ENCODE data around the gene SYTL3.

SYTL3 gene

GRCh38 chr6:158708239-158708638 is 58.4 kb downstream of the SYTL3 start:
- no peaks in the 10 kb centered on the region for H3K36me3 ChIP-seq (ENCODE audit: control insufficient read depth, low read depth, low read length)
- H3K27me3 ChIP-seq (ENCODE audit: control insufficient read depth, insufficient read depth, low read length): peaks cover 4% of the 10 kb centered on the region
- no peak overlapping the region for H3K9ac ChIP-seq (ENCODE audit: low read length)
- no peaks in the 10 kb centered on the region for H3K9me3 ChIP-seq (ENCODE audit: control insufficient read depth, low read depth, low read length)
- H3K4me1 ChIP-seq (ENCODE audit: control insufficient read depth, low read depth, low read length): peaks cover 3% of the 10 kb centered on the region
- H3K4me3 ChIP-seq (ENCODE audit: low read length): no peak overlapping the region
- no peak overlapping the region for H3K27ac ChIP-seq (ENCODE audit: low read length)

- H3K4me3 ChIP-seq (ENCODE audit: low read length): no peak overlapping the region
- no peak overlapping the region for H3K27ac ChIP-seq (ENCODE audit: low read length)
- no peaks in the 10 kb centered on the region for H3K36me3 ChIP-seq (ENCODE audit: control insufficient read depth, low read depth, low read length)
- no peaks in the 10 kb centered on the region for H3K27me3 ChIP-seq (ENCODE audit: control insufficient read depth, insufficient read depth, low read length)
- no peaks in the 10 kb centered on the region for H3K4me1 ChIP-seq (ENCODE audit: control insufficient read depth, low read depth, low read length)
- no peaks in the 10 kb centered on the region for H3K9me3 ChIP-seq (ENCODE audit: control insufficient read depth, low read depth, low read length)
- no peak overlapping the region for H3K9ac ChIP-seq (ENCODE audit: low read length)
Measured at GRCh38 chr6:158709809-158710208, 60.0 kb downstream of the SYTL3 start.

GRCh38 chr6:158711264-158711663 is 61.4 kb downstream of the SYTL3 start:
- H3K9me3 ChIP-seq (ENCODE audit: control insufficient read depth, low read depth, low read length): no peaks in the 10 kb centered on the region
- H3K27me3 ChIP-seq (ENCODE audit: control insufficient read depth, insufficient read depth, low read length): no peaks in the 10 kb centered on the region
- no peak overlapping the region for H3K4me3 ChIP-seq (ENCODE audit: low read length)
- no peak overlapping the region for H3K9ac ChIP-seq (ENCODE audit: low read length)
- no peaks in the 10 kb centered on the region for H3K4me1 ChIP-seq (ENCODE audit: control insufficient read depth, low read depth, low read length)
- no peak overlapping the region for H3K27ac ChIP-seq (ENCODE audit: low read length)
- H3K36me3 ChIP-seq (ENCODE audit: control insufficient read depth, low read depth, low read length): no peaks in the 10 kb centered on the region

- Histone ChIP-seq H3K9ac (ENCODE audit: low read length) (no peak overlapping the region), H3K27ac (ENCODE audit: low read length) (no peak overlapping the region), H3K9me3 (ENCODE audit: control insufficient read depth, low read depth, low read length) (no peaks in the 10 kb centered on the region), H3K4me3 (ENCODE audit: low read length) (no peak overlapping the region), H3K27me3 (ENCODE audit: control insufficient read depth, insufficient read depth, low read length) (no peaks in the 10 kb centered on the region), H3K36me3 (ENCODE audit: control insufficient read depth, low read depth, low read length) (no peaks in the 10 kb centered on the region), H3K4me1 (ENCODE audit: control insufficient read depth, low read depth, low read length) (peaks cover 3% of the 10 kb centered on the region)
Measured at GRCh38 chr6:158713469-158713868, 63.6 kb downstream of the SYTL3 start.

GRCh38 chr6:158714706-158715105 is 64.9 kb downstream of the SYTL3 start:
- Histone ChIP-seq H3K9me3 (ENCODE audit: control insufficient read depth, low read depth, low read length) (no peaks in the 10 kb centered on the region), H3K9ac (ENCODE audit: low read length) (no peak overlapping the region), H3K27ac (ENCODE audit: low read length) (no peak overlapping the region), H3K36me3 (ENCODE audit: control insufficient read depth, low read depth, low read length) (no peaks in the 10 kb centered on the region), H3K4me1 (ENCODE audit: control insufficient read depth, low read depth, low read length) (peaks cover 3% of the 10 kb centered on the region), H3K27me3 (ENCODE audit: control insufficient read depth, insufficient read depth, low read length) (no peaks in the 10 kb centered on the region), H3K4me3 (ENCODE audit: low read length) (no peak overlapping the region)

- no peak overlapping the region for H3K9ac ChIP-seq (ENCODE audit: low read length)
- no peak overlapping the region for H3K4me3 ChIP-seq (ENCODE audit: low read length)
- peaks cover 3% of the 10 kb centered on the region for H3K4me1 ChIP-seq (ENCODE audit: control insufficient read depth, low read depth, low read length)
- no peaks in the 10 kb centered on the region for H3K9me3 ChIP-seq (ENCODE audit: control insufficient read depth, low read depth, low read length)
- no peaks in the 10 kb centered on the region for H3K27me3 ChIP-seq (ENCODE audit: control insufficient read depth, insufficient read depth, low read length)
- H3K27ac ChIP-seq (ENCODE audit: low read length): no peak overlapping the region
- H3K36me3 ChIP-seq (ENCODE audit: control insufficient read depth, low read depth, low read length): no peaks in the 10 kb centered on the region
Measured at GRCh38 chr6:158715330-158716311, 65.8 kb downstream of the SYTL3 start.

- no peak overlapping the region for H3K9ac ChIP-seq (ENCODE audit: low read length)
- H3K27ac ChIP-seq (ENCODE audit: low read length): no peak overlapping the region
- H3K36me3 ChIP-seq (ENCODE audit: control insufficient read depth, low read depth, low read length): no peaks in the 10 kb centered on the region
- no peaks in the 10 kb centered on the region for H3K27me3 ChIP-seq (ENCODE audit: control insufficient read depth, insufficient read depth, low read length)
- peaks cover 3% of the 10 kb centered on the region for H3K4me1 ChIP-seq (ENCODE audit: control insufficient read depth, low read depth, low read length)
- H3K4me3 ChIP-seq (ENCODE audit: low read length): no peak overlapping the region
- no peaks in the 10 kb centered on the region for H3K9me3 ChIP-seq (ENCODE audit: control insufficient read depth, low read depth, low read length)
Measured at GRCh38 chr6:158717341-158718330, 67.8 kb downstream of the SYTL3 start.

- H3K9me3 ChIP-seq (ENCODE audit: control insufficient read depth, low read depth, low read length): no peaks in the 10 kb centered on the region
Measured at GRCh38 chr6:158718461-158719046, 68.7 kb downstream of the SYTL3 start.

GRCh38 chr6:158722176-158722729 is 72.4 kb downstream of the SYTL3 start:
- Histone ChIP-seq H3K4me1 (ENCODE audit: control insufficient read depth, low read depth, low read length) (peaks cover 3% of the 10 kb centered on the region), H3K9ac (ENCODE audit: low read length) (no peak overlapping the region), H3K4me3 (ENCODE audit: low read length) (no peak overlapping the region), H3K36me3 (ENCODE audit: control insufficient read depth, low read depth, low read length) (no peaks in the 10 kb centered on the region), H3K27ac (ENCODE audit: low read length) (no peak overlapping the region), H3K9me3 (ENCODE audit: control insufficient read depth, low read depth, low read length) (no peaks in the 10 kb centered on the region), H3K27me3 (ENCODE audit: control insufficient read depth, insufficient read depth, low read length) (no peaks in the 10 kb centered on the region)

More at GRCh38 chr6:158718461-158719046, 68.7 kb downstream of the SYTL3 start:
- Histone ChIP-seq H3K36me3 (ENCODE audit: control insufficient read depth, low read depth, low read length) (no peaks in the 10 kb centered on the region), H3K4me3 (ENCODE audit: low read length) (no peak overlapping the region), H3K27ac (ENCODE audit: low read length) (no peak overlapping the region), H3K9ac (ENCODE audit: low read length) (no peak overlapping the region), H3K4me1 (ENCODE audit: control insufficient read depth, low read depth, low read length) (peaks cover 3% of the 10 kb centered on the region), H3K27me3 (ENCODE audit: control insufficient read depth, insufficient read depth, low read length) (no peaks in the 10 kb centered on the region)

GRCh38 chr6:158725704-158726103 is 75.8 kb downstream of the SYTL3 start:
- Histone ChIP-seq H3K36me3 (ENCODE audit: control insufficient read depth, low read depth, low read length) (no peaks in the 10 kb centered on the region), H3K4me1 (ENCODE audit: control insufficient read depth, low read depth, low read length) (no peaks in the 10 kb centered on the region), H3K27me3 (ENCODE audit: control insufficient read depth, insufficient read depth, low read length) (no peaks in the 10 kb centered on the region), H3K27ac (ENCODE audit: low read length) (no peak overlapping the region), H3K4me3 (ENCODE audit: low read length) (no peak overlapping the region), H3K9me3 (ENCODE audit: control insufficient read depth, low read depth, low read length) (no peaks in the 10 kb centered on the region), H3K9ac (ENCODE audit: low read length) (no peak overlapping the region)
